HepG2 (cell line): ENCODE results near the gene POLR2H. TPM values are rescaled to one million over a fixed set of nuclear protein-coding genes. Genes with fewer than 3 reads are reported as not detected.

Experiments used
- AFF4 ChIP-seq: sonication (generic); formaldehyde crosslinking; IDR thresholded peaks from 2 replicates; pipeline ENCODE4 v1.4.0; 2020; ENCODE audit warnings: missing genetic modification reagents
- ATF2 ChIP-seq: sonication (generic); formaldehyde crosslinking; IDR thresholded peaks from 2 replicates; pipeline ENCODE4 v1.4.0; 2020; ENCODE audit warnings: missing genetic modification reagents
- CBX2 ChIP-seq, 2 experiments: fragments of 200-600 bp in 1 of 2; sonication (generic); formaldehyde crosslinking in 1 of 2; IDR thresholded peaks; 2 replicates each; pipeline versions ENCODE4 v1.7.0 to v1.8.1; 2018 to 2022; ENCODE audit warnings: low read depth in 2 of 2, low read length in 1 of 2, mild to moderate bottlenecking in 1 of 2, missing genetic modification reagents in 1 of 2
- ESRRA ChIP-seq: sonication (generic); formaldehyde crosslinking; IDR thresholded peaks from 2 replicates; pipeline ENCODE4 v1.5.1; 2020; ENCODE audit warnings: mild to moderate bottlenecking, low read depth, missing genetic modification reagents
- GPBP1L1 ChIP-seq: sonication (generic); formaldehyde crosslinking; IDR thresholded peaks from 2 replicates; pipeline ENCODE4 v1.5.0; 2020; ENCODE audit warnings: mild to moderate bottlenecking, missing genetic modification reagents
- PRPF4 ChIP-seq: fragments of 200-400 bp; formaldehyde crosslinking; IDR thresholded peaks from 2 replicates; pipeline ENCODE4 v1.6.1; 2016; ENCODE audit warnings: low read length, low read depth; ENCODE audit not compliant: poor library complexity, severe bottlenecking
- RBAK ChIP-seq: sonication (generic); formaldehyde crosslinking; IDR thresholded peaks from 2 replicates; pipeline ENCODE4 v1.5.1; 2020; ENCODE audit warnings: mild to moderate bottlenecking, missing genetic modification reagents
- TBX2 ChIP-seq: sonication (generic); formaldehyde crosslinking; IDR thresholded peaks from 2 replicates; pipeline ENCODE4 v1.5.0; 2020; ENCODE audit warnings: missing genetic modification reagents, mild to moderate bottlenecking, borderline replicate concordance
- YY1 ChIP-seq: IDR thresholded peaks from 2 replicates; pipeline ENCODE4 v1.6.1; 2011; ENCODE audit warnings: low read length, low read depth, moderate library complexity, mild to moderate bottlenecking; ENCODE audit not compliant: insufficient read depth, insufficient replicate concordance
- ZNF160 ChIP-seq: sonication (generic); formaldehyde crosslinking; IDR thresholded peaks from 2 replicates; pipeline ENCODE4 v1.8.0; 2022; ENCODE audit warnings: mild to moderate bottlenecking, inconsistent platforms, missing genetic modification reagents
- ZNF234 ChIP-seq: sonication (generic); formaldehyde crosslinking; conservative IDR thresholded peaks from 2 replicates; pipeline ENCODE4 v1.5.1; 2020; ENCODE audit warnings: mild to moderate bottlenecking, missing genetic modification reagents
- ZNF430 ChIP-seq: sonication (generic); formaldehyde crosslinking; IDR thresholded peaks from 2 replicates; pipeline ENCODE4 v1.9.0; 2021; ENCODE audit warnings: mild to moderate bottlenecking, missing genetic modification reagents
- ZNF451 ChIP-seq: sonication (generic); formaldehyde crosslinking; IDR thresholded peaks from 2 replicates; pipeline ENCODE4 v1.5.0; 2020; ENCODE audit warnings: mild to moderate bottlenecking, missing genetic modification reagents
- ZNF609 ChIP-seq: sonication (generic); formaldehyde crosslinking; IDR thresholded peaks from 2 replicates; pipeline ENCODE4 v1.4.0; 2020; ENCODE audit warnings: mild to moderate bottlenecking, missing genetic modification reagents, borderline replicate concordance
- ZNF740 ChIP-seq: sonication (generic); formaldehyde crosslinking; IDR thresholded peaks from 2 replicates; pipeline ENCODE4 v1.4.0; 2020; ENCODE audit warnings: missing genetic modification reagents
- polyA plus RNA-seq, 8 experiments: library from polyadenylated mRNA; depleted of rRNA in 3 of 8; stranded (reverse) in 7 of 8; unstranded in 1 of 8; fragments of >200 nt; fragmentation: Illumina TruSeq in 4 of 8; extraction: Trizol in 4 of 8; gene quantifications; 2 replicates each; pipeline versions ENCODE4 v1.2.1 to v1.2.3, GENCODE V29; 2011 to 2016; ENCODE audit warnings: low read depth in 4 of 8, missing spikeins in 1 of 8, mixed read lengths in 1 of 8; ENCODE audit not compliant: insufficient read depth in 1 of 8
- total RNA-seq, 5 experiments: library from RNA; depleted of rRNA; stranded (reverse); fragments of >200 nt; fragmentation: Illumina TruSeq; extraction: Trizol; gene quantifications; 2 replicates each; pipeline ENCODE4 v1.2.3, GENCODE V29; 2016; ENCODE audit warnings: low read depth in 1 of 5

The POLR2H gene
- total and polyA plus RNA-seq, 2 of the 13 experiments (the other 11 are each of a cell fraction or from before 2014, with no cell fraction given): 118 to 194 TPM

- TF ChIP-seq ZNF609 (CRISPR knock-in tag) (peak; percentile 65), RBAK (no peak), ZNF740 (CRISPR knock-in tag) (no peak), ZNF234 (no peak), ESRRA (CRISPR knock-in tag) (peak; percentile 59), GPBP1L1 (no peak), ZNF160 (CRISPR knock-in tag) (no peak; the same call in 1 of the 2 replicates), CBX2 (IDR thresholded peaks at IDR 0.05; ENCODE audit: low read depth, low read length) (no peak), CBX2 (CRISPR knock-in tag; IDR thresholded peaks at IDR 0.05; ENCODE audit: low read depth) (no peak), TBX2 (CRISPR knock-in tag) (peak; percentile 86), ZNF430 (peak; percentile 73; the same call in 1 of the 2 replicates), ATF2 (CRISPR knock-in tag) (peak; percentile 89), ZNF451 (CRISPR knock-in tag) (peak; percentile 94), YY1 (peak; percentile 27), AFF4 (CRISPR knock-in tag) (peak; percentile 76), PRPF4 (no peak)
Measured at GRCh38 chr3:184362668-184363546, 1.4 kb downstream of the POLR2H start (continued).
